Activated CD4-positive, alpha-beta T cell treated with anti-CD3 and anti-CD28 coated beads, Interleukin-2, amount 10 ng/mL, durations not matched to agents 24 days and 14 days (primary cell): ENCODE data around the gene LRRC40. TPM values are rescaled to one million over a fixed set of nuclear protein-coding genes. Genes with fewer than 3 reads are reported as not detected.
"Not testable (repeated sequence)": the region's sequence is repeated elsewhere in the genome, so short reads cannot be mapped to it uniquely, and the experiment has no call there.

ENCODE experiments used
- DNase-seq: peaks from one replicate; pipeline ENCODE4 v3.0.0; 2022
- H3K27ac Mint-ChIP-seq: one replicate; pipeline ENCODE4 v1.8.0; 2022; ENCODE audit warnings: mild to moderate bottlenecking, mixed read lengths
- H3K27me3 Mint-ChIP-seq: one replicate; pipeline ENCODE4 v1.8.0; 2022; ENCODE audit warnings: mixed read lengths
- H3K36me3 Mint-ChIP-seq: one replicate; pipeline ENCODE4 v1.8.0; 2022; ENCODE audit warnings: low read depth, mild to moderate bottlenecking, mixed read lengths
- H3K4me1 Mint-ChIP-seq: one replicate; pipeline ENCODE4 v1.8.0; 2021; ENCODE audit warnings: mixed read lengths
- H3K4me3 Mint-ChIP-seq: one replicate; pipeline ENCODE4 v1.8.0; 2022; ENCODE audit warnings: mild to moderate bottlenecking, moderate library complexity, mixed read lengths
- H3K9me3 Mint-ChIP-seq: one replicate; pipeline ENCODE4 v1.8.0; 2021; ENCODE audit warnings: mixed read lengths
- intact Hi-C: fragments of 100-400 bp; cut with micrococcal nuclease; formaldehyde crosslinking; loops from one replicate; pipeline ENCODE4 v1.15.1; 2023
- total RNA-seq: library from RNA; stranded (reverse); gene quantifications from 2 replicates; pipeline ENCODE4 v1.2.3, GENCODE V29; 2022

Gene LRRC40
- total RNA-seq, 1 donor from 2014 or later = 25.3 TPM

DNA sequence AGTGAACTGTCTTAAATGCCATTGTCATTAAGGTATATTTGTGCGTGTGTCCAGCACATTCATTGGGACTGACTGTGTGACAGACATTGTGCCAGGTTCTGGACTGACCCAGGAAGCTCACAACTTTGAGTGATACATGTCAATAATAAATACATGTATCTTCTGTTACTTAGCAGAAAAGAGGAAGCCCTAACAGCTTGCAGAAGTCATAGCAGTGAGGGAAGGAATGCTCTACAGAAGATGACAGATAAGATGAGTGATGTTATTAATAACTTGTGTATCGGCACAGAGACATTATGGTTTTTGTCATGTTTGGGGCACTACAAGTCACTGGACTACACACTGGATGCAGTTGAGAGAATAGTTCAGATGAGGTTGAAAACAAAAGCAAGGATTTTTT, 14.6 kb upstream of the LRRC40 start:
- peak; percentile 56 for DNase-seq
- H3K4me1 Mint-ChIP-seq = peaks cover 32% of the 10 kb centered on the region
- H3K27ac Mint-ChIP-seq = peak overlapping the region; percentile 78
- H3K27me3 Mint-ChIP-seq = no peaks in the 10 kb centered on the region
- peaks cover 45% of the 10 kb centered on the region for H3K36me3 Mint-ChIP-seq
- H3K4me3 Mint-ChIP-seq = peak overlapping the region; percentile 64
- no peaks in the 10 kb centered on the region for H3K9me3 Mint-ChIP-seq
- intact Hi-C loops = loop anchor here (5.0 kb wide), 1 partner anchor 862 kb away; the partner anchor contains the start of gene ZRANB2

- Mint-ChIP-seq H3K4me1 (peaks cover 26% of the 10 kb centered on the region), H3K36me3 (peaks cover 25% of the 10 kb centered on the region), H3K9me3 (no peaks in the 10 kb centered on the region), H3K4me3 (no peak overlapping the region), H3K27ac (no peak overlapping the region), H3K27me3 (no peaks in the 10 kb centered on the region)
- no peak for DNase-seq
- intact Hi-C loops = no loop called here
Observed at GRCh38 chr1:70211541-70211940, 6.2 kb upstream of the LRRC40 start.

GRCh38 chr1:70210820-70211219, 5.4 kb upstream of the LRRC40 start:
- Mint-ChIP-seq H3K4me3 (no peak overlapping the region), H3K9me3 (no peaks in the 10 kb centered on the region), H3K36me3 (peaks cover 23% of the 10 kb centered on the region), H3K4me1 (peaks cover 28% of the 10 kb centered on the region), H3K27me3 (no peaks in the 10 kb centered on the region), H3K27ac (no peak overlapping the region)
- intact Hi-C loops = no loop called here
- DNase-seq = no peak

- H3K36me3 Mint-ChIP-seq = peaks cover 17% of the 10 kb centered on the region
Observed at GRCh38 chr1:70208292-70208691, 2.9 kb upstream of the LRRC40 start.

GRCh38 chr1:70207492-70207891, 2.1 kb upstream of the LRRC40 start:
- H3K4me1 Mint-ChIP-seq = peaks cover 47% of the 10 kb centered on the region
- DNase-seq = no peak
- peak overlapping the region; percentile 95 for H3K4me3 Mint-ChIP-seq
- intact Hi-C loops = no loop called here
- H3K36me3 Mint-ChIP-seq = peaks cover 19% of the 10 kb centered on the region
- peak overlapping the region; percentile 49 for H3K27ac Mint-ChIP-seq
- no peaks in the 10 kb centered on the region for H3K9me3 Mint-ChIP-seq
- H3K27me3 Mint-ChIP-seq = no peaks in the 10 kb centered on the region

More at GRCh38 chr1:70208292-70208691, 2.9 kb upstream of the LRRC40 start:
- H3K4me1 Mint-ChIP-seq = peaks cover 42% of the 10 kb centered on the region
- no peaks in the 10 kb centered on the region for H3K27me3 Mint-ChIP-seq
- H3K9me3 Mint-ChIP-seq = no peaks in the 10 kb centered on the region
- DNase-seq = no peak
- H3K27ac Mint-ChIP-seq = no peak overlapping the region
- intact Hi-C loops = no loop called here
- H3K4me3 Mint-ChIP-seq = peak overlapping the region; percentile 4

GRCh38 chr1:70206833-70207232, 1.5 kb upstream of the LRRC40 start:
- Mint-ChIP-seq H3K4me1 (peaks cover 51% of the 10 kb centered on the region), H3K4me3 (peak overlapping the region; percentile 95)
- intact Hi-C loops = not testable (repeated sequence)

GRCh38 chr1:70205071-70205433, 327 bp downstream of the LRRC40 start:
- no peaks in the 10 kb centered on the region for H3K9me3 Mint-ChIP-seq
- no peak for DNase-seq
- H3K36me3 Mint-ChIP-seq = peaks cover 18% of the 10 kb centered on the region
- intact Hi-C loops = loop anchor here (1.0 kb wide), 5 partner anchors 9 to 876 kb away; partner anchors contain the start of genes ANKRD13C, CTH, SRSF11 and ZRANB2
- no peaks in the 10 kb centered on the region for H3K27me3 Mint-ChIP-seq
- peaks cover 46% of the 10 kb centered on the region for H3K4me1 Mint-ChIP-seq
- H3K4me3 Mint-ChIP-seq = peak overlapping the region; percentile 95
- H3K27ac Mint-ChIP-seq = peak overlapping the region; percentile 99

More at GRCh38 chr1:70206833-70207232, 1.5 kb upstream of the LRRC40 start:
- H3K27me3 Mint-ChIP-seq, H3K9me3 Mint-ChIP-seq, DNase-seq: not testable (repeated sequence)
- peak overlapping the region; percentile 99 for H3K27ac Mint-ChIP-seq
- H3K36me3 Mint-ChIP-seq = peaks cover 19% of the 10 kb centered on the region

DNA sequence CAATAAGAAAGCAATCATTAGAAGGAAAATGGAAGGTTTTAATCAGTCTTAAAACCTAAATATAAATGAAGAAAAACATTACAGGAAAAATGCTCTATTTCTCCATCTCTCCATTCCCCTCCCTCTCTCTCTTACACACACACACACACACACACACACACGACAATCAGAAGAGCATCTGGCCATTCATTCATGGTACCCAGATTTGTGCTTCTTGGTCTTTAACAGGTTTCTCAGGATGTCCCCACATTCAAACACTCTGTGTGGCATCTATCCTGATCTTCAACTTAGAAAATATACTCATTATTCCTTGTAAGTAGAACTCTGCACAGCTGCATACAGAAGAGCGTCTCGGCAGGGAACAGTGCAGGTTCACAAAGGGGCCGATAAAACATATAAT, 779 bp downstream of the LRRC40 start:
- H3K4me1 Mint-ChIP-seq = peaks cover 42% of the 10 kb centered on the region
- peak overlapping the region; percentile 99 for H3K27ac Mint-ChIP-seq
- no peaks in the 10 kb centered on the region for H3K9me3 Mint-ChIP-seq
- DNase-seq = no peak
- H3K4me3 Mint-ChIP-seq = peak overlapping the region; percentile 95
- intact Hi-C loops = no loop called here
- peaks cover 14% of the 10 kb centered on the region for H3K36me3 Mint-ChIP-seq
- no peaks in the 10 kb centered on the region for H3K27me3 Mint-ChIP-seq

GRCh38 chr1:70204139-70204538, 1.2 kb downstream of the LRRC40 start:
- intact Hi-C loops = no loop called here
- peaks cover 42% of the 10 kb centered on the region for H3K4me1 Mint-ChIP-seq
- H3K4me3 Mint-ChIP-seq = peak overlapping the region; percentile 95
- DNase-seq = no peak
- H3K9me3 Mint-ChIP-seq = no peaks in the 10 kb centered on the region
- peak overlapping the region; percentile 99 for H3K27ac Mint-ChIP-seq
- peaks cover 14% of the 10 kb centered on the region for H3K36me3 Mint-ChIP-seq
- no peaks in the 10 kb centered on the region for H3K27me3 Mint-ChIP-seq

DNA sequence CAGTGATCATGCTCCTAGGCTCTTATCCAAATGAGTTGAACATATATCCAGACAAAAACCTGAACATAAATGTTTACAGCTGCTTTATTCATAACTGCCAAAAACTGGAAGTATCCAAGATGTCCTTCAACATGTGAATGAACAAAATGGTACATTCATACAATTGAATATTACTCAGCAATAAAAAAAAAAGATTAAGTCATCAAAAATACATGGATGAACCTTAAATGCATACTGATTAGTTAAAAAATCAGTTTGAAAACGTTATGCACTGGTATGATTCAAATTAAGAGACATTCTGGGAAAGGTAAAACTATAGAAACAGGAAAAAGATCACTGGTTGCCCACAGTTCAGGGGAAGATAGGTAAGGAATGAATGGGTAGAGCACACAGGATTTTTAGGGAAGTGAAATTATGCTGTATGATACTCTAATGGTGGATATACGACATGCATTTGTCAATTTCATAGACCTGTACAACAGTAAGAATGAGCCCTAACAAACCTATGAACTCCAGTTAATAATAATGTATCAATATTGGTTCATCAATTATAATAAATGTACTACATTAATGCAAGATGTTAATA, 3.1 kb downstream of the LRRC40 start:
- H3K9me3 Mint-ChIP-seq = no peaks in the 10 kb centered on the region
- no peaks in the 10 kb centered on the region for H3K27me3 Mint-ChIP-seq
- H3K4me3 Mint-ChIP-seq = no peak overlapping the region
- peaks cover 31% of the 10 kb centered on the region for H3K4me1 Mint-ChIP-seq
- H3K27ac Mint-ChIP-seq = no peak overlapping the region
- intact Hi-C loops = no loop called here
- peaks cover 6% of the 10 kb centered on the region for H3K36me3 Mint-ChIP-seq
- no peak for DNase-seq

DNA sequence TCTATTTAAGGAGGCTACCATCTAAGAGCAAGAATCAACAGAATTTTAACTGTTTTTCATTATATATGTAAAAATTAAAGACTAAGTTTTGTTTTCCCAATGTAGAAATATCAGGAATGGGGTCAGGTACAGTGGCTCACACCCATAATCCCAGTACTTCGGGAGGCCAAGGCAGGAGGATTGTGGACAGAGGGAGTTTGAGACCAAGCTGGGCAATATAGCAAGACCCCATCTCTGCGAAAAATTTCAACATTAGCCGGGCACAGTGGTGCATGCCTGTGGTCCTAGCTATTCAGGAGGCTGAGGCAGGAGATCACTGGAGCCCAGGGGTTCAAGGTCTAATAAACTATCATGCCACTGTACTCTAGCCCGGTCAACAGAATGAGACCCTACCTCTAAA, 5.3 kb downstream of the LRRC40 start:
- no peak for DNase-seq
- no peak overlapping the region for H3K4me3 Mint-ChIP-seq
- H3K27me3 Mint-ChIP-seq = no peaks in the 10 kb centered on the region
- intact Hi-C loops = no loop called here
- H3K9me3 Mint-ChIP-seq = no peaks in the 10 kb centered on the region
- no peak overlapping the region for H3K27ac Mint-ChIP-seq
- peaks cover 4% of the 10 kb centered on the region for H3K36me3 Mint-ChIP-seq
- peaks cover 27% of the 10 kb centered on the region for H3K4me1 Mint-ChIP-seq

DNA sequence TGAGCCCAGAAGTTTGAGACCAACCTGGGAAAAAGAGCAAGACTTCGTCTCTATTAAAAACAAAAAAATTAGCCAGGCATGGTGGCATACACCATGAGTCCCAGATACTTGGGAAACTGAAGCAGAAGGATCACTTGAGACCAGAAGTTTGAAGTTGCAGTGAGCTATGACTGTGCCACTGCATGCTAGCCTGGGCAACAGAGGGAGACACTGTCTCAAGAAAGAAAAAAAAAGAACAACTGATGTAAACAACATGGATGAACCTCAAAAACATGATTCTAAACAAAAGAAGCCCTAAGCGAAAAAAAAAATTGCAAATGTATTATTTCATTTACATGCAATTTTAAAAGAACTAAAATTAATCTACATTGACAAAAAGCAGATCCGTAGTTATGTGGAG, 9.0 kb downstream of the LRRC40 start:
- peaks cover 4% of the 10 kb centered on the region for H3K4me1 Mint-ChIP-seq
- peaks cover 10% of the 10 kb centered on the region for H3K36me3 Mint-ChIP-seq
- no peaks in the 10 kb centered on the region for H3K27me3 Mint-ChIP-seq
- DNase-seq = no peak
- no peak overlapping the region for H3K27ac Mint-ChIP-seq
- H3K9me3 Mint-ChIP-seq = peaks cover 6% of the 10 kb centered on the region
- no peak overlapping the region for H3K4me3 Mint-ChIP-seq
- intact Hi-C loops = no loop called here

- Mint-ChIP-seq H3K27me3 (no peaks in the 10 kb centered on the region), H3K4me3 (no peak overlapping the region), H3K9me3 (peaks cover 6% of the 10 kb centered on the region), H3K27ac (no peak overlapping the region), H3K36me3 (peaks cover 10% of the 10 kb centered on the region), H3K4me1 (peaks cover 2% of the 10 kb centered on the region)
- no peak for DNase-seq
- intact Hi-C loops = no loop called here
Observed at GRCh38 chr1:70195342-70195741, 10.0 kb downstream of the LRRC40 start.

DNA sequence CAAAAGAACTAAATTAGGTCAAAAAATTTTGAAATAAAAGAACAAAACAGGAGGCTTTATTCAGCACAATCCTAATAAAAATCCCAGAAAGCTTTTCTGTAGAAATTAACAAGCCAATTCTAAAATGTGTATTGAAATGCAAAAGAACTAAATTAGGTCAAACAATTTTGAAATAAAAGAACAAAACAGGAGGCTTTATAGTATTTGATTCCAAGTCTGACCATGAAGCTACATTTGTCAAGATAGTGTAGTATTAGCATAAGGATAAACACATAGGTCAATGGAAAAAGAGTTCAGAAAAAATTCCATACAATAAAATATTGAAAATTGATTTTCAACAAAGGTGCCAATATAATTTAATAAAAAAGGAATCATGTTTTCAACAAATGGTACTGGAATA, 10.8 kb downstream of the LRRC40 start:
- H3K4me3 Mint-ChIP-seq = no peak overlapping the region
- no peaks in the 10 kb centered on the region for H3K27me3 Mint-ChIP-seq
- DNase-seq = no peak
- intact Hi-C loops = no loop called here
- peaks cover 2% of the 10 kb centered on the region for H3K4me1 Mint-ChIP-seq
- peaks cover 6% of the 10 kb centered on the region for H3K9me3 Mint-ChIP-seq
- H3K36me3 Mint-ChIP-seq = peaks cover 10% of the 10 kb centered on the region
- H3K27ac Mint-ChIP-seq = no peak overlapping the region

DNA sequence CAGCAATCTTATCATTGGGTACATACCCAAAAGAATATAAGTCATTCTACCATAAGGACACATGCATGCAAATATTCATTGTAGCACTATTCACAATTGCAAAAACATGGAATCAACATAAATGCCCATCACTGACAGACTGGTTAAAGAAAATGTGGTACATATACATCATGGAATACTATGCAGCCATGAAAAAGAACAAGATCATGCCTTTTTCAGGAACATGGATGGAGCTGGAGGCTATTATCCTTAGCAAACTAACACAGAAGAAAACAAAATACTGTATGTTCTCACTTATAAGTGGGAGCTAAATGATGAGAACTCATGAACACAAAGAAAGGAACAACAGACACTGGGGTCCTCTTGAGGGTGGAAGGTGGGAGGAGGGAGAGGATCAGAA, 12.9 kb downstream of the LRRC40 start:
- DNase-seq, intact Hi-C loops, H3K27me3 Mint-ChIP-seq, H3K4me1 Mint-ChIP-seq, H3K36me3 Mint-ChIP-seq, H3K9me3 Mint-ChIP-seq, H3K27ac Mint-ChIP-seq, H3K4me3 Mint-ChIP-seq: not testable (repeated sequence)
